HFF-Myc (cell line): ENCODE results near the gene SLC25A24.
"Not testable (repeated sequence)": the region's sequence is repeated elsewhere in the genome, so short reads cannot be mapped to it uniquely, and the experiment has no call there.

Experiments
- DNase-seq: peaks from one replicate; pipeline ENCODE4 v3.0.0-alpha.2; 2011; ENCODE audit warnings: low read depth; ENCODE audit errors: extremely low read depth
- H3K4me3 ChIP-seq: replicated peaks from 2 replicates; pipeline ENCODE4 v1.5.1; 2011; ENCODE audit warnings: low read depth, mild to moderate bottlenecking, control low read depth, low read length
- TF ChIP-seq, protein P1 (sequence below): IDR thresholded peaks from 2 replicates; pipeline ENCODE4 v1.5.1; 2012; ENCODE audit warnings: mild to moderate bottlenecking, low read depth, low read length, control low read depth; ENCODE audit errors: missing control alignments

Gene SLC25A24

GRCh38 chr1:108151548-108151947 is 48.6 kb downstream of the SLC25A24 start:
- no peak for DNase-seq
- H3K4me3 ChIP-seq, result no peak overlapping the region
- TF ChIP-seq, protein P1, sequence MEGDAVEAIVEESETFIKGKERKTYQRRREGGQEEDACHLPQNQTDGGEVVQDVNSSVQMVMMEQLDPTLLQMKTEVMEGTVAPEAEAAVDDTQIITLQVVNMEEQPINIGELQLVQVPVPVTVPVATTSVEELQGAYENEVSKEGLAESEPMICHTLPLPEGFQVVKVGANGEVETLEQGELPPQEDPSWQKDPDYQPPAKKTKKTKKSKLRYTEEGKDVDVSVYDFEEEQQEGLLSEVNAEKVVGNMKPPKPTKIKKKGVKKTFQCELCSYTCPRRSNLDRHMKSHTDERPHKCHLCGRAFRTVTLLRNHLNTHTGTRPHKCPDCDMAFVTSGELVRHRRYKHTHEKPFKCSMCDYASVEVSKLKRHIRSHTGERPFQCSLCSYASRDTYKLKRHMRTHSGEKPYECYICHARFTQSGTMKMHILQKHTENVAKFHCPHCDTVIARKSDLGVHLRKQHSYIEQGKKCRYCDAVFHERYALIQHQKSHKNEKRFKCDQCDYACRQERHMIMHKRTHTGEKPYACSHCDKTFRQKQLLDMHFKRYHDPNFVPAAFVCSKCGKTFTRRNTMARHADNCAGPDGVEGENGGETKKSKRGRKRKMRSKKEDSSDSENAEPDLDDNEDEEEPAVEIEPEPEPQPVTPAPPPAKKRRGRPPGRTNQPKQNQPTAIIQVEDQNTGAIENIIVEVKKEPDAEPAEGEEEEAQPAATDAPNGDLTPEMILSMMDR, result no peak

GRCh38 chr1:108149796-108150467 is 50.2 kb downstream of the SLC25A24 start:
- TF ChIP-seq, protein P1, result no peak
- DNase-seq, result no peak
- no peak overlapping the region for H3K4me3 ChIP-seq

- not testable (repeated sequence) for DNase-seq, H3K4me3 ChIP-seq
These were observed 55.6 kb downstream of the SLC25A24 start for GRCh38 chr1:108144569-108144968.

- TF ChIP-seq, protein P1, result no peak
- no peak overlapping the region for H3K4me3 ChIP-seq
- no peak for DNase-seq
These were observed 57.3 kb downstream of the SLC25A24 start for GRCh38 chr1:108142773-108143394.

GRCh38 chr1:108142258-108142657 is 57.9 kb downstream of the SLC25A24 start:
- H3K4me3 ChIP-seq, result no peak overlapping the region
- TF ChIP-seq, protein P1, result no peak
- DNase-seq, result no peak

DNA sequence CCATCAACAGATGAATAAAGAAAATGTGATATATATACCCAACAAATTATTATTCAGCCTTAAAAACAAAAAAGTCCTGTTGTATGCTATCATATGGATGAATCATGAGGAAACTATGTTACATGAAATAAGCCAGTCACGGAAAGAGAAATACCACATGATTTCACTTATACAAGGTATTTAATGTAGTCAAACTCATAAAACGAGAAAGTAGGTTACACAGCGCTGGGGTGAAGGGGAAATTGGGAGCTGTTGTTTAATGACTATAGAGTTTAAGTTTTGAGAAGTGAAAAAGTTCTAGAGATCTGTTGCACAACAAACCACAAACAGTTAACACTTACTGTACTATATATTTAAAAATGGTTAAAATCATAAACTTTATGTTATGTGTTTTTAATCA is 58.5 kb downstream of the SLC25A24 start:
- TF ChIP-seq, protein P1, result no peak
- no peak overlapping the region for H3K4me3 ChIP-seq
- DNase-seq, result peak; percentile 12

- TF ChIP-seq, protein P1, result no peak
- no peak overlapping the region for H3K4me3 ChIP-seq
- no peak for DNase-seq
These were observed 59.2 kb downstream of the SLC25A24 start for GRCh38 chr1:108140936-108141335.
